Smooth muscle cell (in vitro differentiated cells): ENCODE measurements around the gene ALDH1A3. TPM values are rescaled to one million over a fixed set of nuclear protein-coding genes. Genes with fewer than 3 reads are reported as not detected.

Source experiments
- DNase-seq: peaks from one replicate; lab custom pipeline; 2025; ENCODE audit not compliant: unreplicated experiment; lab: John Stamatoyannopoulos, UW
- H2AFZ ChIP-seq: fragments of 200-600 bp; sonication (generic); 2 replicates; pipeline ENCODE4 v1.6.0; 2016; ENCODE audit warnings: antibody characterized with exemption, low read depth, mild to moderate bottlenecking
- H3F3A ChIP-seq: fragments of 200-600 bp; sonication (generic); 2 replicates; pipeline ENCODE4 v1.6.0; 2017; ENCODE audit warnings: antibody characterized with exemption, low read depth
- H3K27ac ChIP-seq: fragments of 200-600 bp; sonication (generic); 2 replicates; pipeline ENCODE4 v1.5.1; 2016; ENCODE audit warnings: low read depth, mild to moderate bottlenecking
- H3K27me3 ChIP-seq: fragments of 200-600 bp; sonication (generic); 2 replicates; pipeline ENCODE4 v1.6.1; 2016; ENCODE audit warnings: low read depth, mild to moderate bottlenecking
- H3K36me3 ChIP-seq: fragments of 200-600 bp; sonication (generic); 2 replicates; pipeline ENCODE4 v1.5.1; 2016; ENCODE audit warnings: low read depth
- H3K4me1 ChIP-seq: fragments of 200-600 bp; sonication (generic); 2 replicates; pipeline ENCODE4 v1.5.1; 2016; ENCODE audit warnings: low read depth
- H3K4me2 ChIP-seq: fragments of 200-600 bp; sonication (generic); 2 replicates; pipeline ENCODE4 v1.6.0; 2016; ENCODE audit warnings: mild to moderate bottlenecking
- H3K4me3 ChIP-seq: fragments of 200-600 bp; sonication (generic); 2 replicates; pipeline ENCODE4 v1.5.1; 2016; ENCODE audit warnings: mild to moderate bottlenecking
- H3K79me2 ChIP-seq: fragments of 200-600 bp; sonication (generic); 2 replicates; pipeline ENCODE4 v1.6.0; 2016; ENCODE audit warnings: low read depth, mild to moderate bottlenecking
- H3K9ac ChIP-seq: fragments of 200-600 bp; sonication (generic); 2 replicates; pipeline ENCODE4 v1.6.0; 2016; ENCODE audit warnings: low read depth
- H3K9me3 ChIP-seq: fragments of 200-600 bp; sonication (generic); replicated peaks from 2 replicates; pipeline ENCODE4 v1.5.1; 2016; ENCODE audit warnings: low read depth
- H4K20me1 ChIP-seq: fragments of 200-600 bp; sonication (generic); 2 replicates; pipeline ENCODE4 v1.6.0; 2016; ENCODE audit warnings: low read depth
- WGBS: methylation state at CpG from one replicate; pipeline ENCODE4 v1.1.7; 2016; ENCODE audit warnings: low lambda C conversion rate; 5-methylcytosine and 5-hydroxymethylcytosine counted together
- polyA plus RNA-seq: library from polyadenylated mRNA; unstranded; fragments of >200 nt; fragmentation: Nextera tagmentation; extraction: Ambion mirVana; gene quantifications from 2 replicates; pipeline ENCODE4 v1.2.1, GENCODE V29; 2016
- total RNA-seq: library from RNA; depleted of rRNA; stranded (reverse); fragments of >200 nt; gene quantifications from 2 replicates; pipeline ENCODE4 v1.2.3, GENCODE V29; 2014
- TF ChIP-seq, protein P1 (sequence below): fragments of 200-600 bp; sonication (generic); IDR thresholded peaks from 2 replicates; pipeline ENCODE4 v1.5.1; 2017; ENCODE audit warnings: borderline replicate concordance, mild to moderate bottlenecking, antibody characterized with exemption; ENCODE audit not compliant: insufficient read depth, poor library complexity, severe bottlenecking

Gene ALDH1A3
- total and polyA plus RNA-seq, 2 experiments from 2014 or later = 1.3 to 1.6 TPM

DNA sequence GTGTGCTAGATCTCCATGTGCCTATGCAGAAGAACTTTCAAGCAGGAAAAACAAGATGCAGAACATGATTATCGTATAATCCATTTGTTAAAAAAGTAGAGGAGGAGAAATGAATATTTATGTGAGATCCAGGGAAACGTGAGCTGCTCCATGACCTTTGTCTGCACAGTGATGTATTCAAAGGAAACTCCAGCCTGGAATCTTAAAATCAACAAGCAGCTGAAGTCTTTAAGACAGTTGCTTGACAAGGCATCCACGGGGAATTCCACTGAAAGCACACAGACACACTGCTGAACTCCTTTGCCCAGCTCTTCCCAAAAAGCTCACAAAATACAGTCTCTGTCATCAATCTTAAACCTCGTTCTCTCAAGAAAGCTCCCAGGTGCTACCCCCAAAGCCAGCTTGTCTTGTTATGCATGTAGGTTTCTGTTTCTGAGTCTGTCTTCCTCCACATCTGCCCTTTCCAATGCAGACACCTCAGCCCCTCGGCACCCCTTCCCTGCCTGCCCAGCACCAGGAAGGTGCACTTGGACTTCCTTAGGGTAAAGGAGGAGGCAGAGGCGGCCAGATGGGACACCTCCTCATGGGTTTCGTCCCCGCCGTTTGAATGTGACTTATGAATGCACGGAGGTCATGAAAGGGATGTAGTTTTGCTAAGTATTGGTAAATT lies 68.3 kb downstream of the ALDH1A3 start:
- TF ChIP-seq, protein P1, sequence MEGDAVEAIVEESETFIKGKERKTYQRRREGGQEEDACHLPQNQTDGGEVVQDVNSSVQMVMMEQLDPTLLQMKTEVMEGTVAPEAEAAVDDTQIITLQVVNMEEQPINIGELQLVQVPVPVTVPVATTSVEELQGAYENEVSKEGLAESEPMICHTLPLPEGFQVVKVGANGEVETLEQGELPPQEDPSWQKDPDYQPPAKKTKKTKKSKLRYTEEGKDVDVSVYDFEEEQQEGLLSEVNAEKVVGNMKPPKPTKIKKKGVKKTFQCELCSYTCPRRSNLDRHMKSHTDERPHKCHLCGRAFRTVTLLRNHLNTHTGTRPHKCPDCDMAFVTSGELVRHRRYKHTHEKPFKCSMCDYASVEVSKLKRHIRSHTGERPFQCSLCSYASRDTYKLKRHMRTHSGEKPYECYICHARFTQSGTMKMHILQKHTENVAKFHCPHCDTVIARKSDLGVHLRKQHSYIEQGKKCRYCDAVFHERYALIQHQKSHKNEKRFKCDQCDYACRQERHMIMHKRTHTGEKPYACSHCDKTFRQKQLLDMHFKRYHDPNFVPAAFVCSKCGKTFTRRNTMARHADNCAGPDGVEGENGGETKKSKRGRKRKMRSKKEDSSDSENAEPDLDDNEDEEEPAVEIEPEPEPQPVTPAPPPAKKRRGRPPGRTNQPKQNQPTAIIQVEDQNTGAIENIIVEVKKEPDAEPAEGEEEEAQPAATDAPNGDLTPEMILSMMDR = no peak
- no peaks in the 10 kb centered on the region for H3K79me2 ChIP-seq
- no peaks in the 10 kb centered on the region for H3K36me3 ChIP-seq
- H3K4me2 ChIP-seq = no peak overlapping the region
- no peak overlapping the region for H2AFZ ChIP-seq
- H3K27ac ChIP-seq = no peak overlapping the region
- H3K27me3 ChIP-seq = no peaks in the 10 kb centered on the region
- no peak for DNase-seq
- no peaks in the 10 kb centered on the region for H3K9me3 ChIP-seq
- WGBS = 84% methylated on average over 10 of the region's 10 CpGs
- no peaks in the 10 kb centered on the region for H4K20me1 ChIP-seq
- H3K9ac ChIP-seq = no peak overlapping the region
- H3K4me3 ChIP-seq = no peak overlapping the region
- H3F3A ChIP-seq = no peaks in the 10 kb centered on the region
- H3K4me1 ChIP-seq = no peaks in the 10 kb centered on the region

DNA sequence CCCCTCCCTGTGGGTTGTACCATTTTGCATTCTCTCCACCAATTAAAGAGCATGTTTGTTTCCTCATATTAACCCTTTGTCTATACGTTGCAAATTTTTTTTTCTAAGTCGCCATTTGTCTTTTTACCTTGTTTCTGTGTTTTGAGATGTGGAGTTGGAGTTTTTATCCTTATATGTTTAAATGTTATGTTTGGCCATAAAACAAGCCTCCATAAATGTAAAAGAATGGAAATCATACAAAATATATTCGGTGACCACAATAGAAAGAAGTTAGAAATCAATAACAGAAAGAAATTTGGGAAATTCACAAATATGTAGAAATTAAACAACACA lies 68.8 kb downstream of the ALDH1A3 start:
- no peak for DNase-seq
- Histone ChIP-seq H3K79me2 (no peaks in the 10 kb centered on the region), H4K20me1 (no peaks in the 10 kb centered on the region), H2AFZ (no peak overlapping the region), H3K27ac (no peak overlapping the region), H3K4me3 (no peak overlapping the region), H3K4me2 (no peak overlapping the region), H3F3A (no peaks in the 10 kb centered on the region), H3K9me3 (no peaks in the 10 kb centered on the region), H3K27me3 (no peaks in the 10 kb centered on the region), H3K4me1 (no peaks in the 10 kb centered on the region), H3K9ac (no peak overlapping the region), H3K36me3 (no peaks in the 10 kb centered on the region)
- TF ChIP-seq, protein P1 = no peak
- 93% methylated on average over 3 of the region's 3 CpGs for WGBS

DNA sequence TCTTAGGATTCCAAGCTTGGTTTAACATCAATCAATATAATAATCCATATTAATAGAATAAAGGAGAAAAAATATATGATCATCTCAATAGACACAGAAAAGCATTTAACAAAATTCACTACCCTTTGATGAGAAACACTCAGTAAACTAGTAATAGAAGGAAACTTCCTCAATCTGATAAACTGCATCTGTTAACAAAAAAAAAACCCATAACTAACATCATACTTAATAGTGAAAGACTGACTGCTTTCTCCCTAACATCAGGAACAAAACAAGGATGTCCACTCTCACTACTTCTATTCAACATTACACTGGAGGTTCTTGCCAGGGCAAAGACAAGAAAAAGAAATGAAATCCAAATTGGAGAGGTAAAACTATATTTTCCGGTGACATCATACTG lies 70.1 kb downstream of the ALDH1A3 start:
- 58% methylated on average over 1 of the region's 1 CpG for WGBS

DNA sequence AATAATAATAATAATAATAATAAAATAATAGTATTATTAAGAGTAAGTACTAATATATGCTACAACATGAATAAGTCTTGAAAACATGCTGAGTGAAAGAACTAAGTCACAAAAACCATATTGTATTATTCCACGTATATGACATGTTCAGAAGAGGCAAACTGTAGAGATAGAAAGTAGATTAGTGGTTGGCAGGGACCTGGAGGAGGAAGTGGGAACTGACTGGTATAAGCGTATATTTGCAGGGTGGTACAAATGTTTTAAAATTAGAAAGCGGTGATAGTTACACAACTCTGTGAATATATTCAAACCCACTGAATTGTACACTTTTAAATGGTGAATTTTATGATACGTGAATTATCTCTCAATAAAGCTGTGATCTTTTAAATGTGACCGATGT lies 72.3 kb downstream of the ALDH1A3 start:
- no peaks in the 10 kb centered on the region for H3K79me2 ChIP-seq
- H3F3A ChIP-seq = no peaks in the 10 kb centered on the region
- no peak for DNase-seq
- no peaks in the 10 kb centered on the region for H3K36me3 ChIP-seq
- TF ChIP-seq, protein P1 = no peak
- no peak overlapping the region for H3K27ac ChIP-seq
- H3K4me3 ChIP-seq = no peak overlapping the region
- no peak overlapping the region for H3K4me2 ChIP-seq
- no peaks in the 10 kb centered on the region for H4K20me1 ChIP-seq
- no peaks in the 10 kb centered on the region for H3K27me3 ChIP-seq
- no peak overlapping the region for H3K9ac ChIP-seq
- no peaks in the 10 kb centered on the region for H3K9me3 ChIP-seq
- WGBS = 97% methylated on average over 5 of the region's 5 CpGs
- no peaks in the 10 kb centered on the region for H3K4me1 ChIP-seq
- no peak overlapping the region for H2AFZ ChIP-seq

More for the DNA sequence above, 70.1 kb downstream of the ALDH1A3 start:
- H2AFZ ChIP-seq = no peak overlapping the region
- H3K4me1 ChIP-seq = no peaks in the 10 kb centered on the region
- H3K27ac ChIP-seq = no peak overlapping the region
- TF ChIP-seq, protein P1 = no peak
- H3K9ac ChIP-seq = no peak overlapping the region
- no peak for DNase-seq
- no peaks in the 10 kb centered on the region for H3K79me2 ChIP-seq
- H3K4me2 ChIP-seq = no peak overlapping the region
- H3K9me3 ChIP-seq = no peaks in the 10 kb centered on the region
- no peak overlapping the region for H3K4me3 ChIP-seq
- no peaks in the 10 kb centered on the region for H3F3A ChIP-seq
- H3K36me3 ChIP-seq = no peaks in the 10 kb centered on the region
- no peaks in the 10 kb centered on the region for H3K27me3 ChIP-seq
- H4K20me1 ChIP-seq = no peaks in the 10 kb centered on the region
